Activated CD8-positive, alpha-beta memory T cell treated with anti-CD3 and anti-CD28 coated beads, Interleukin-2, amount 50 U/mL, for 1 hour (primary cell): Measurements from ENCODE around the gene DPP6.

Experiments used
- DNase-seq: peaks from one replicate; pipeline ENCODE4 v3.0.0-alpha.2; 2020; ENCODE audit errors: extremely low read depth

Gene DPP6

DNA sequence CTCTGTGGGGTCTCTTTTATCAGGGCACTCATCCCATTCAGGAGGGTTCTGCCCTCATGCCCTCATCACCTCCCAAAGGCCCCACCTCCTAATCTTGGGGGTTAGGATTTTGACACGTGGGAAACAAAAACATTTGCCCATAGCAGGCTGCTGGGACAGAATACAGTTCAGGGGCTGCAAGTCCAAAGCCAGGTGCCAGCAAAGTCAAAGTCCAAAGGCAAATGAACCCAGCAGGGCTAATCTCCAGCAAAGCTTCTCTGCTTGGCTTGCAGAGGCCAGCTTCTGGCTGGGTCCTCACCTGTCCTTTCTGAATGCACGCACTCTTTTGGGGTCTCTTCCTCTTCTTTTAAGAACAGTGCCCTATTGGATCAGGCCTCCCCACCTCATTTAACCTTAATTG, 359.9 kb downstream of the DPP6 start:
- DNase-seq: no peak

DNA sequence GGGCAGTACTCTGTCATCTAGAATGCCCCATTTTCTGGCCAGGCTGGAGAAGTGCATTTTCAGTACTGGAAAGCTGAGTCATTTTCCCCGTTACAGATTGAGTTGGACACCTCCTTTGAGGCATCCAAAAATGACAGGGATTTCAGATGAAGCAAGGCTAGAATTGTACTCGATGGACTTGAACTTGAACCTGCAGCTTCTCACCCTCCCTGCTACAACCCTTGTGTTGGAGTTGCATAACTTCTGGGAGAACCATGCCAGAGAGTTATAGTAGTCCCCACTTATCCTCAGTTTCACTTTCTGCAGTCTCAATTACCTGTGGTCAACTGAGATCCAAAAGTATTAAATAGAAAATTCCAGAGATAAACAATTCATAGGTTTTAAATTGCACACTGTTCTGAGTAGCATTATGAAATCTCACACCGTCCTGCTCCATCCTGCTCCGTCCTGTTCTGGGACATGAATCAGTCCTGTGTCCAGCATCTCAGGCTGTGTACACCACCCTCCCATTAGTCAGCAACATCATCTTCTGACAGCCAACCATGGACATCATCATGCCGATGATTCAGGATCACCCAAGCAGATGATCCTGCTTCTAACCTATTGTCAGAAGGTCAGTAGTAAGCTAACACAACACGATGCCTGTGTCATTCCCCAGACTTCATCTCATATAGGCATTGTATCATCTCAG, 363.7 kb downstream of the DPP6 start:
- no peak for DNase-seq

DNA sequence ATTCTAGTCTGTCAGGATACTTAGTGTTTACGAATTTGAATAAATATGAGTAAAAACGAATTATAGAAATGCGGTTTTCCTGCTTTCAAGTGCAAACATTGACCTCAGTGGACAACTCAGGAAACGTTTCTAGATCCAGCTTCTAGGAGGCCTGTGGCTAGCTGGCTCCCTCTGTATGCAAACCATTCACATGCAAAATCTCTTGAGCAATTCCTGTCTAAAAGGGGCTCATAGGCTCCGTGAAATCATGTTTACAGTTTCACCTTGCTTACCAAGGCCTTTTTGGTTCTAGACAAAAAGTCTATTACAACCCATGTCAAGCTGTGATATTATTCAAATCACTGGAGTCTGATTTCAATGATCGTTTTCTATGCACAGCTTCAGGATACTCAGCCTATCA, 364.5 kb downstream of the DPP6 start:
- no peak for DNase-seq

DNA sequence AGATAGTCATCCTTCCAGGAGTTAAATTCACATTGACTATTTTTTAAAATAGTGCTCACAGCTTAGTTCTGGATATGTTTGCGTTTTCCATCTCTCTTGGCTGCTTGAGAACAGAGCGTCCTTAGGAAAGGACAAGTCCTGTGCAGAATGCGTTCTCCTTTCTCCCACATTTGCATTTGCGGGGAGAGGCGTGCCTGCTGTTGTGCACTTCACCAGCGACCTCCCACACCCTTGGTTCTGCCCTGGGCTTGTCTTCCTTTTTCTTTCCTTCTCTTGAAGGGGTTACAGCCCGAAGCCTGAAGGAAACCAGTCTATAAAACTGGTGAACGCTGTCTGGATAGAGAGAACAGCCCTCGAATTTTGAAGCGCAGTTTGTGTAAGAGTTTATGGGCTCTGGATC, 367.1 kb downstream of the DPP6 start:
- no peak for DNase-seq

DNA sequence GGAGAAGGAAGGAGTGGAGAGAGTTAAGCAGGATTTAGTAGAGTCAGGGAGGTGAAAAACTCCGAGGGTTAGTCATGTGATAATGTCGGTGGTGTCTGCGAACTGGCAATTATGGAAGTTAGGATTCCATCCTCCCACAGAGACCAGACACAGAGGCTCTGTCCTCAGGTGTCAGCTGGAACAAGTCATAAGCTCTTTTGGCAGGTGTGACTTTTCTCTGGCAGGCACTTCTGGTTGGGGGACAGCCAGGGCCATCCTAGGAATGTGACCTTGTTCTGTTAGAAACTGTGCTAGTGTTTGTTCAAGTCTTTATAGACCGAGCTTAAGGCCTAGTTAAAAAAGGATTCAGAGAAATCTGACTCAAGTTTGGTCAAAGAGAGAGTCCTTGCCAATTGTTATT, 371.0 kb downstream of the DPP6 start:
- DNase-seq: no peak

DNA sequence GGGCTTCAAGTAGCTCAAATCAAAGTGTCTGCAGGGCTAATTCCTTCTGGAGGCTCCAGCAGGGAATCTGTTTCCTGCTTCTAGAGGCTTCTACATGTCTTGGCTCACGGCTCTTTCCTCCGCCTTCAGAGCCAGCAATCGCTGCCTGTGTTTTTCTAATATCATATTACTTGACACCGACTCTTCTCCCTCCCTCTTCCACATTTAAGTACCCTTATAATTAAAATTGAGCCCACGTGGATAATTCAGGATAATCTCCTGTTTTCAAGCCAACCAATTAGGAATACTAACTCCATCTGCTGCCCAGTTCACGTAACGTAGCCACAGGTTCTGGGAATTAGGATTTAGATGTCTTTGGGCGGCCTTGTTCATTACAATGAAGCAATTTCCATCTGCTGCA, 372.2 kb downstream of the DPP6 start:
- DNase-seq: no peak

DNA sequence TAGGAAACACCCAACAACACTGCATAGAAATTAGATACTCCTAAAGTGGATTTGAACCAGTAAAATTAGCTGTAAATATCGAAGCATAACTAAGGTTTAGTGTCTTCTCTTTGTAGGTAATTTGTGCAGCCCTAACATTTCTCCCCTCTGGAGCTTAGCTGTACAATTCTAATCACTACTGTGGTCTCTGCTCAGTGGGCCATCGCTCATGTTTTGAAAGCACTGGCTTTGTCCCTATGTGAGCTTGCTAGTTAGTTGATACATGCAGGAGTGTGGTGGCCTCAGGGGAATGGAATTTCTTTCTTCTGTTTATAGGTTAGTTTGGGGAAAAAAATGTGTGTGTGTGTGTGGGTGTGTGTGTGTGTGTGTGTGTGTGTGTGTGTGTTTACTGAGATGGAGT, 373.1 kb downstream of the DPP6 start:
- no peak for DNase-seq

DNA sequence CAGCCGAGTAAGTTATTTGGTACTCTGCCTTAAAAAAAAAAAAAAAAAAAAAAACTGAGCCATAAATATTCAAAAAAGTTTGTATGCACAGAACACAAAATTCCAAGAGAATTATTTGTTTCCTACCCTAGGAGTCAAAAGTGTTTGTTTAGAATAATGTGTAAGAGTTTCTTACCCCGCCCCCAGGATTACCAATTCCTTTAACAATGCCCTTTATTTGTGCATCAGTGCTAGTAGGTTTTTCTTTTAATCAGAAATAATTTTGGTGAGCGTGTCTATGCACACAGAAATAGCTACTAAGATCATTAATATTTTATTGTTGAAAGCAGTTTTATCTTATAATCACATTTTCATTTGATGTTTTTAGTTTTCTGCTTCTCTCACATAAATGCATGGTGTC, 374.6 kb downstream of the DPP6 start:
- DNase-seq: no peak

DNA sequence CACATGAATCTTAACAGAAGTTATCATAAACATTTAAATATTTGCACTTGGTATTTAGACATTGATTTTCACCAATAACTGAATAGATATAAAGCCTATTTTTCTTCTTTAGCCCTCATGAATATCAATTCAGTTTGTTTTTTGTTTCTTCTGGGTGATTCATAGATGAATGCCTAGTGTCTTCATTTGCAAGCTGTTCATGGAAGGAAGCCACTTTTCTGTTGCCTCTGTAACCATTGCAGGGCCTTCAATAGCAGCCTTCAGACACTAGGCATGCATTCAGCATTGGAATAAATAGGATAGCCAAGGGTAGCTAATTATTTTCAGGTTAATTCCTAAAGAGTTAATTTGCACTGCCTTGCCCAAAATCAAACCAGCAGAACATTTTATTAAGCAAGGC, 375.3 kb downstream of the DPP6 start:
- no peak for DNase-seq

DNA sequence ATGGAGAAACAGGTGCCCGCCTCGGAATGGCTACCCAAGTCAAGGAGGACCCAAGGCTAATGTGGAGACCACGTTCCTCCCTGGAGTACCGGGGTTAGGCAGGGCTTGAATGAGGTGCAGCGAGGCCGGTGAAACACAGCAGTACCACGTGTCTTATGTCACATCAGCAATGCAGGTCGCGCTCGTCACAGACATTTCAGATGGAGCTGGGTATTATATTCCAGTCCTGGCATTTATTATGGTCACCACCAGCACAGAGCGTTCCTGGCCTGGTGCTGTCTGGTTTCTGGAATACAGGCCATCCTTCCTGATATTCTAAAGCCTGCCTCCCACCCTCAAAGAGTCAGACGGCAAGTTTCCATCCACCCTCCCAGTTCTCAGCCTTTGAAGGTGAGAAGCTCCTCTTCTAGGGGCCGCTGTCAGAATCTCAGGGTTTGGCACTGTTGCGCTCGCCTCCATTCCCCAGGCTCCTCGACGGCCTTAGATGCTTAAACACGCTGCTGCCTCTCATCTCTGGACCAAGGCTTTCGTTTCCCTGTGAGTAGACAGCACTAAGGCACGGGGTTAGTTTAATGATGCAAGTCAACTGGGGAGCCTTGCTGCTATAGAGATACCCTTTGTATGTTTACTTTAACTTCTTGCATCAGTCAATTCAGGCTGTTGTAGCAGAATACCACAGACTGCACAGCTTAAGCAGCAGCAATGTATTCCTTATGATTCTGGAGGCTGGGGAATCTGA, 377.6 kb downstream of the DPP6 start:
- DNase-seq: no peak

DNA sequence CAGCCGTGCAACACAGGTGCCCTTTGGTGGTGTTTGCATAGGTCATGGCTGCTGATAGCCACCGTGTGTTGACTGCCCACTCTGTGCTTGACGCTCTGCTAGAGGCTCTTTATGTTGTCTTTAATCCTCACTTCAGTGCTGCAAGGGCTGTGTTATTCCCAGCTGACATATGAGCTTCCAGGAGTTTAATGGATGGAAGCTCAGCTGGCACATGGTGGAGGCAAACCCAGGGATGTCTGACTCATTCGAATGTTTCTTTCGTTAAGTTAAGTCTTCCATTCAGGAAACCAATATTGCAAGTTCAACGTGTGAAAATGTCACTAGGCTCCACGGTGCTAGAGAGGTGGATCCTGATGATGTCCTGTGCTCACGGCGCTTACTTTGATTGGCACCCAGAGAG, 378.4 kb downstream of the DPP6 start:
- no peak for DNase-seq

DNA sequence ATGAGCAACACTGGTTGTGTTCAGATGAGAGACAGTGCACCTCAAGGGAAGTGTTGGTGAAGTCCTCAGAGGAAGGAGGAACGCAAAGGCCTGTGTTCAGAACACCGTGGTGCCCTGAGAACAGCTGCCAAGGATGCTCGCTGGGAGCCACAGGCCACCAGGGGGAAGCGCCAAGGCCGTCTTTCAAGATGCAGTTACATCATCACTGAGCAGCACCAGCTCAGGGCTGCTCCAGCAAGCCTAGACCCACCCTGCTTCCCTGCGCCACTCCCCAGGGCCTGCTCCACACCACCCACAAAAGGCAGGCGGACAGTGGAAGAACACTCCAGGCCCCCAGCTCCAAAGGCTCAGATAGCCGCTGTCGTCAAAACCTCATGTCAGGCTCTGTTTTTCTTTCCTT, 378.8 kb downstream of the DPP6 start:
- no peak for DNase-seq

DNA sequence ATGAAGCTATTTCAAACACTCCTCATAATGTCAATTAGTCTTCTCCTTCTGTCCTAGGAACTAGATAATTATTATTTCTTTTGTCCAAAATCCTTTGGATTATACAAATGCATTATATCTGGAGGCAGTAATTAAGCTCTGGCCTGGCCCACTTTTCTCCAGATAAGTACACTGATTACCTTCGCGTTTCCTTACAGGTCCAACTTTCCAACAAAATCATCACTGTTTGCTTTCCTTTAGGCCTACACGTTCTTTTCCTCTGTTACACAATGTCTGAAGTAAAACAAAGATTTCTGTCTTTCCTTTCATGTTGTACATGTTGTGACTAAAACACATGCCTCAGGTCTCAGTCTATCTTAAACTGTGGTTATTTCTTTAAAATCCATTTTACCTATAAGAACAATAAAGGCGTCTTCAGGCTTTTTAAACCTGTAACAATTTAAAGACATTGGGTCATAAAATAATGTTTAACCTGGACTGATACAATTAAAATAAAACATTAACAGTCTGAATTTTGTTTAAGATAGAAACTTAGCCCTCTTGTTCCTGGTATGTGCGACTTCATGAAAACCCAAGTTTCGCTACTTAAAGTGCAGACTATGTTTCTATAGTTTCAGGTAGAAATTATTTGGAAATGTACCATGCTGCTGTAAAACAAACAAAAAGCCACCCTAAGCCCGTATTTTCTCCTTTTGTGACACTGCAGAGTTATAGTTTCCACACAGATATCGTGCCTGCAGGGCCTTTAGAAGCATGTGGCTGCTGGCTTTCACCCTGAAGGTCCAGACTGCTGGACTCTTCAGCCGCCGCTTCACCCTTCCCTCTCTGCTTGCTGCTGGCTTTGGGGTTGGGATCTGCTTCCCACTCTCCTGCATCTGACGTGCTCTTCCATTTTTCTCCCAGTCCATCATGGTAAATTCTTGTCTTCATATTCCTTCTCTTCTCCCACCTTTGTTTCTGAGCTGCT, 381.7 kb downstream of the DPP6 start:
- DNase-seq: no peak

DNA sequence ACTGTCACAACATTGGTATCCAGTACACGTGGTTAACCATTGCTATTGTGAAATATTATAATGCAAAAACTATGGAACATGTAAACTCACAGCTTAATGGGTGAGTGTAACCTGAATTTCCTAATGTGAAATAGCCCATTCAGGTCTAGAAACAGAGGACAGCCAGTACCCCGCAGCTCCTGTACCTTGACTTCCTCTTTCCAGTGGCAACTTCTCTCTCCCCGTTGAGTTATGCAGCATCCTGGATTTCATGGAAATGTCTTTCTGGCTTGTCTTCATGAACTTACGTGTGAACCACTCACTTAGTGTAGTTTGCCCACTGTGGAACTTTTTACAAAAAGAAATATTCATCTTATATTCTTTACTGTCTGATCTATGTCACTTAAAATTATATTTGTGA, 384.4 kb downstream of the DPP6 start:
- no peak for DNase-seq

DNA sequence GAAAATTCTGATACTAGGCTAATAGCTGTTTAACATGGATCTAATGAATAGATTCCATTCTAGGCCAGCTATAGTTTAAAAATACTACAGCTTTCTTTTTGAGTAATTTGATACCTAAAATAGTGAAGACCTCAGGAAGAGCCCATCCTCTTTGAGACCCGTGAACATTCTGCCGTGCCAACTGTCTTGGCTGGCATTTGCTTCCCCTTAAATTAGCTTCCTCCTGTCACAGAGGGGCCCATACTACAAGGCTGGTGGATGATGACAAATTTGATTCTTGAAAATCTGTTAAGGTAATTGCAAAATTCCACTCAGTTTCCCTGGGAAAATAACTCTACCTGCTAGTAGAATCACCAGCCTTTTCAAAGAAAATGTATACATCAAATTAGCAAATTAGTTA, 385.0 kb downstream of the DPP6 start:
- DNase-seq: no peak

DNA sequence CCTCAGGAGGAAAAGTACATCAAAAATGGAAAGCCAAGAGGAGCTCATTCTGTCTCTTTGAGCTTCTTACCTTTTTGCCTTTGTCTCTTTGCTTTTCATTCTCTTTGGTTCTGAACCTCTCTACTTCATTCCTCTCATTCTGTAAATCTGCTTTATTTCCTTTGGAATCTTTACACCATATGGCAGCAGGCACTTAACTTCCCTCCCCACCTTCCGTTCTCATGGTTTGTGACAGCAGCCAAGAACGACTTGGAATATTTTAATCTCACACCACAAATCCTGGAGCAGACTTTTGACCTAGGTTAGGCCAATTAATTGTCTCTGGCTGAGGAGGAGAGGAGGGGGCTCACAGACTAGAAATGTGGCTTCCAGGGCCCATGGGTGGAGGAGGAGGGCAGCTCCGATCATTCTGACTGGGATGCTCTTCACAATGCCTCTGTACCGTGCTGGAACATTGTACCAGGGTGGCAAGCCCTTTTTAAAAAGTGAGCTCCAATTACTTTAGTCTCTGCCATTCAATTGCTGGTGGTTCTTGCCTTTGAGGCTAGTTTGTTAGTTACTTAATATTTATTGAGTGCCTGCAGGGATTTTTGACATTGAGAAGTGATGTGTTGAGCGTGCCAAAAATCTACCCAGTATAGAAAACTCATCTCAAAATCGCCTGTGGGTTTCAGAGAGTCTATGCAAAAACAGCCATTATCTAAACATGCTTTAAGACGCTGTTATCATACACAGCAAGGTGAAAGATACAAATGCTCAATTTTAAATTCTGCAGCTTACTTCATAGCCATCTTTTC, 386.6 kb downstream of the DPP6 start:
- DNase-seq: no peak

DNA sequence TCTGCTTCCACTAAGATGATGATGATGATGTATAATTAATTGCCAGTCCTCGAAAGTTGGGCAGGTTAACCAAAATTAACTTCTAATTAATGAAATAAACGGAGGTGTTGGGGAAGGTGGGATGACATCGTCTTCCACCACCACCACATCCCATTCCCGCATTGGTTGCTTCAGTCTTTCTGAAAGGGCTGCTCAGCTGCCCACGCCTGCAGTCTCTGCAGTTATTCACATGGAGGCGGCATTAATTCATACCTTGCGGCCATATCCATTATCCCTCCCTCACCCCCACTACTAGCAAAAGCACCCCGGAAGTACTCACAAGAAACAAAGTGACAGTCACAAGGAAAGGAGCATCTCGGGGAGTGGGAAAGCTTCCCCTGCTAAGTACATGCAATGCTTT, 387.9 kb downstream of the DPP6 start:
- DNase-seq: no peak

DNA sequence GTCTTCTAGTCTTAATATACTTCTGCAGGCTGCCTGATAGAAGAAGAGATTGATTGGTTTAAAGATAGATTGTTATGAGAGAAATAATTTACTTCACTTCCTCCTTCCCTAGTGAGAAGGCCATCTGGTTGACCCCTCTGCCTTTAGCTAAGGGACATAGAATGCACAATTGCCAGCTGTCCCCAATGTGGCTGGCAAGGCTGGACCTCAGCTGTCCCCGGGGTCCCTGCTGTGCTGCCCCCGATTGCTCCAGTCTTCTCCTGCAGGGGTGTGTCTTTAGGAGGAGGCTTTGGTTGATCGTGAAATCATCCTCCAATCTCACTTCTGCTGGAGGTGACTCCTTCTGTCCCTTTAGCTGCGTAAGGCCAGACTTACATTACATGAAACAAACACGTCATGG, 388.5 kb downstream of the DPP6 start:
- DNase-seq: no peak

DNA sequence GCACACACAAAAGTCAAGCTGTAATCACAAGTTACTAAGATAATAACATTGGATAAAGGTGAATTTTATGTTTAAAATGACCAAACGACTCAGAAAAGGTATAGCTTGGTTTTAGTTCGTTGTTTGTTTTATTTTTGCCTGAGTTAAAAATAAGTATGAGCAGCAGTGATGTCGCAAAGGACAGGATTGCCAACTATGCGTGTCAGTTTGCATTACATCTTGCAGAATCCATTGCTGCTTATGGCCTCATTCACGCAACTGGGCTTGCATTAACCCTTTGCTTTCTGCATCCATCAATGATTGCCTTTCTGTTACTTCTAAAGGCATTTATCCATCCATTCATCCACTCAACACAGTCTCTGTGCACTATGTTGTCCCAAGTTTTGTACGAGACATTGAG, 389.6 kb downstream of the DPP6 start:
- DNase-seq: no peak

DNA sequence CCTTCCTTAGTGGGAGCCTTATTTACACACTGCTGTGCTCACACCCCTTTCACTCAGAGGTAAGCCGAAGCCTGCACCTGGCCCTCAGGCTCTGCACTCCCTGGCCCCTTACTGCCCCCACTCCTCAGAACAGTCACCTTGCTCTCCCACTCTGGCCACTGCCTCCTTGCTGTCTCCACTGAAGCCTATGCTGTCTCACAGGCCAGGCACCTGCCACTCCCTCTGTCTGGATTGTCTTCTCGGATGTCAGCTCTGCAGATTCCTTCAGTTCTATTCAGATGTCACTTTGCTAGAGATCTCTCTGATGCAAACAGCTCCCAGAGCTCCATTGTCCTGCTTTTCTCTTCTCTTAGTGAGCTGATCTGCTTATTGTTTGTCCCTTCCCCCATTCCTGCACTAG, 390.7 kb downstream of the DPP6 start:
- no peak for DNase-seq

DNA sequence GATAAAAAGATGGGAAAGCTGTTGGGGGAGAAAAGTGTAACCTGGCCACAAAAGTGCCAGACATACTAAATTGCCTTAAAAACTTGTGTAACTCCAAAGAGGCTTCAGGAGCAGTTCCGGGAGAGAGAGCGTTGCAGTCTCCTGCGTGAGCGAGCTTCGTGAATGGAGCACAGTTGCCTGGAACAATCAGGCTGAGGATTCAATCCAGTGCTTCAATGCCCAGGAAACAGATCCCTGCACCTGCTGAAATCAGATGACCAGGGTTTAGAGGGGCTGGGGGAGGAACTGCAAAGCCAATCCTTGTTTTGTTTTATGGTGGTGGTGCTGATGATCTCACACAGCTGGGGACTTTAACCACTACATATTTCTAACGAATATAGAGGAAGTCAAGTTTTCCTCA, 398.3 kb downstream of the DPP6 start:
- no peak for DNase-seq
